Activated B cell treated with CpG ODN at 0.5 μM for 24 hours (primary cell): ENCODE measurements around the gene LXN. TPM values are rescaled to one million over a fixed set of nuclear protein-coding genes. Genes with fewer than 3 reads are reported as not detected.

Experiments used
- ATAC-seq: fragments of 200-7000 bp; cut with Tn5 transposase; one replicate; pipeline ENCODE4 v1.10.0; 2021; ENCODE audit warnings: low read depth, mild to moderate bottlenecking, moderate library complexity
- CTCF ChIA-PET: fragments of 350-600 bp; sonication (Branson Sonifier 250); formaldehyde crosslinking; loops from one replicate; lab custom pipeline; 2021; ENCODE audit warnings: antibody characterized with exemption; lab: Charles Lee
- POLR2A ChIA-PET: fragments of 350-600 bp; sonication (Branson Sonifier 250); formaldehyde crosslinking; loops from one replicate; lab custom pipeline; 2021; ENCODE audit warnings: antibody characterized with exemption; lab: Charles Lee
- DNase-seq: peaks from one replicate; pipeline ENCODE4 v3.0.0; 2022
- H3K27ac Mint-ChIP-seq: one replicate; pipeline ENCODE4 v1.8.0; 2020; ENCODE audit warnings: mixed read lengths
- H3K27me3 Mint-ChIP-seq: one replicate; pipeline ENCODE4 v1.8.0; 2021; ENCODE audit warnings: mixed read lengths
- H3K36me3 Mint-ChIP-seq: one replicate; pipeline ENCODE4 v1.8.0; 2021; ENCODE audit warnings: low read depth, mixed read lengths
- H3K4me1 Mint-ChIP-seq: one replicate; pipeline ENCODE4 v1.8.0; 2021; ENCODE audit warnings: mixed read lengths
- H3K4me3 Mint-ChIP-seq: one replicate; pipeline ENCODE4 v1.8.0; 2020; ENCODE audit warnings: mild to moderate bottlenecking, mixed read lengths
- H3K9me3 Mint-ChIP-seq: one replicate; pipeline ENCODE4 v1.8.0; 2020; ENCODE audit warnings: mixed read lengths
- CTCF ChIP-seq: fragments of 200-600 bp; IDR thresholded peaks from one replicate; pipeline ENCODE4 v1.8.0; 2022; ENCODE audit warnings: antibody characterized with exemption, mild to moderate bottlenecking
- intact Hi-C: fragments of 100-400 bp; cut with micrococcal nuclease; formaldehyde crosslinking; loops from one replicate; pipeline ENCODE4 v1.15.1; 2024
- total RNA-seq: library from RNA; stranded (reverse); gene quantifications from 2 replicates; pipeline ENCODE4 v1.2.3, GENCODE V29; 2022

Gene LXN
- total RNA-seq, 1 donor from 2014 or later, result 5.9 TPM

- peaks cover 35% of the 10 kb centered on the region for H3K36me3 Mint-ChIP-seq
- peak overlapping the region; percentile 86 for H3K27ac Mint-ChIP-seq
- H3K27me3 Mint-ChIP-seq, result no peaks in the 10 kb centered on the region
- intact Hi-C loops, result loop anchor here (1.0 to 5.0 kb wide), 3 partner anchors 13 to 130 kb away; partner anchors contain the start of gene MFSD1
- DNase-seq (no peak), ATAC-seq (no peak)
- H3K9me3 Mint-ChIP-seq, result no peaks in the 10 kb centered on the region
- ChIA-PET POLR2A (interaction anchor here (1.0 kb wide), 1 partner anchor 27 kb away, joined by 10 read pairs; the partner anchor contains the start of gene GFM1), CTCF (interaction anchor here (0.9 to 1.8 kb wide), 4 partner anchors 11 to 27 kb away, joined by 3 to 6 read pairs (median 3); partner anchors contain the start of gene GFM1)
- peak overlapping the region; percentile 94 for H3K4me3 Mint-ChIP-seq
- no peak for TF ChIP-seq CTCF
- peaks cover 21% of the 10 kb centered on the region for H3K4me1 Mint-ChIP-seq
Measured at GRCh38 chr3:158671821-158672214, 630 bp downstream of the LXN start.

GRCh38 chr3:158668506-158668905 is 3.9 kb downstream of the LXN start:
- DNase-seq, result no peak
- intact Hi-C loops, result no loop called here
- ChIA-PET CTCF (no interaction called here), POLR2A (no interaction called here)
- ATAC-seq, result no peak
- peaks cover 65% of the 10 kb centered on the region for H3K36me3 Mint-ChIP-seq
- no peak overlapping the region for H3K27ac Mint-ChIP-seq
- peaks cover 21% of the 10 kb centered on the region for H3K4me1 Mint-ChIP-seq
- no peak for TF ChIP-seq CTCF
- H3K9me3 Mint-ChIP-seq, result no peaks in the 10 kb centered on the region
- no peak overlapping the region for H3K4me3 Mint-ChIP-seq
- no peaks in the 10 kb centered on the region for H3K27me3 Mint-ChIP-seq

GRCh38 chr3:158666416-158666815 is 6.0 kb downstream of the LXN start:
- H3K36me3 Mint-ChIP-seq, result peaks cover 73% of the 10 kb centered on the region
- no peak overlapping the region for H3K27ac Mint-ChIP-seq
- peaks cover 5% of the 10 kb centered on the region for H3K4me1 Mint-ChIP-seq
- no peak for TF ChIP-seq CTCF
- intact Hi-C loops, result no loop called here
- DNase-seq, result no peak
- ChIA-PET POLR2A (no interaction called here), CTCF (no interaction called here)
- no peak overlapping the region for H3K4me3 Mint-ChIP-seq
- H3K27me3 Mint-ChIP-seq, result no peaks in the 10 kb centered on the region
- no peak for ATAC-seq
- H3K9me3 Mint-ChIP-seq, result no peaks in the 10 kb centered on the region

- H3K27ac Mint-ChIP-seq, result no peak overlapping the region
- no peak for TF ChIP-seq CTCF
- no peaks in the 10 kb centered on the region for H3K4me1 Mint-ChIP-seq
- no peak overlapping the region for H3K4me3 Mint-ChIP-seq
- ATAC-seq (no peak), DNase-seq (no peak)
- ChIA-PET CTCF (no interaction called here), POLR2A (no interaction called here)
- intact Hi-C loops, result no loop called here
- peaks cover 80% of the 10 kb centered on the region for H3K36me3 Mint-ChIP-seq
- no peaks in the 10 kb centered on the region for H3K27me3 Mint-ChIP-seq
- H3K9me3 Mint-ChIP-seq, result no peaks in the 10 kb centered on the region
Measured at GRCh38 chr3:158663832-158664231, 8.6 kb downstream of the LXN start.

GRCh38 chr3:158663246-158663645 is 9.2 kb downstream of the LXN start:
- H3K4me1 Mint-ChIP-seq, result no peaks in the 10 kb centered on the region
- CTCF ChIA-PET, result interaction anchor here (1.1 kb wide), 1 partner anchor 64 kb away, joined by 3 read pairs; no protein-coding TSS in a partner anchor
- intact Hi-C loops, result no loop called here
- no peaks in the 10 kb centered on the region for H3K9me3 Mint-ChIP-seq
- DNase-seq, result no peak
- H3K4me3 Mint-ChIP-seq, result no peak overlapping the region
- ATAC-seq, result no peak
- no peaks in the 10 kb centered on the region for H3K27me3 Mint-ChIP-seq
- H3K36me3 Mint-ChIP-seq, result peaks cover 77% of the 10 kb centered on the region
- TF ChIP-seq CTCF, result no peak
- no peak overlapping the region for H3K27ac Mint-ChIP-seq
- POLR2A ChIA-PET, result no interaction called here
